HCT116 (cell line): Measurements from ENCODE around the gene PAXIP1. TPM values are rescaled to one million over a fixed set of nuclear protein-coding genes. Genes with fewer than 3 reads are reported as not detected.

Experiments used
- ATAC-seq: fragments of 200-7000 bp; cut with Tn5 transposase; 2 replicates; pipeline ENCODE4 v1.9.1; 2020; ENCODE audit warnings: mild to moderate bottlenecking, moderate library complexity
- BruUV-seq: library from RNA; stranded (reverse); fragments of 400-500 nt; replicated peaks from 2 replicates; lab custom pipeline; 2021; lab: Mats Ljungman, UMichigan
- CTCF ChIA-PET: fragments of 300-600 bp; sonication (Branson Sonifier 250); formaldehyde crosslinking; loops from one replicate; lab custom pipeline; 2021; ENCODE audit warnings: antibody characterized with exemption; lab: Charles Lee
- POLR2A ChIA-PET: fragments of 300-600, 350-600 bp; sonication (Branson Sonifier 250); formaldehyde crosslinking; loops from one replicate; lab custom pipeline; 2021; ENCODE audit warnings: antibody characterized with exemption; lab: Charles Lee
- RAD21 ChIA-PET, 2 experiments: fragments of 300-600 bp; sonication (Branson Sonifier 250); formaldehyde crosslinking; loops; one replicate each; lab custom pipeline; 2023; ENCODE audit warnings: low total read pairs in 2 of 2; ENCODE audit not compliant: uncharacterized antibody in 2 of 2, unreplicated experiment in 2 of 2, low non-redundant PET in 1 of 2; lab: Charles Lee
- DNase-seq: peaks from one replicate; pipeline ENCODE4 v3.0.0-alpha.2; 2010; ENCODE audit warnings: low read depth, low spot score
- H2AFZ ChIP-seq: fragments of 200-600 bp; shearing (Covaris generic), sonication (generic); 2 replicates; pipeline ENCODE4 v1.6.1; 2017; ENCODE audit warnings: low read depth, mixed run types, mixed read lengths, antibody characterized with exemption, low read length; ENCODE audit not compliant: poor library complexity, severe bottlenecking
- H3K27ac ChIP-seq: 2 replicates; pipeline ENCODE4 v1.5.1; 2012; ENCODE audit warnings: low read depth, low read length
- H3K27me3 ChIP-seq: fragments of 200-600 bp; sonication (generic); 2 replicates; pipeline ENCODE4 v1.6.1; 2016; ENCODE audit warnings: mixed run types, low read length, mixed read lengths; ENCODE audit not compliant: insufficient read depth
- H3K36me3 ChIP-seq, 2 experiments: fragments of 200-500 bp in 1 of 2; fragments of 200-600 bp in 1 of 2; sonication (Bioruptor generic) in 1 of 2; sonication (generic) in 1 of 2; 2 replicates each; pipeline versions ENCODE4 v1.5.1 to v1.6.1; 2014 to 2016; ENCODE audit warnings: low read length in 2 of 2, inconsistent platforms in 1 of 2, mixed read lengths in 1 of 2, mixed run types in 1 of 2; ENCODE audit not compliant: insufficient read depth in 2 of 2, control insufficient read depth in 1 of 2
- H3K4me1 ChIP-seq, 2 experiments: fragments of 200-600 bp in 1 of 2; sonication (generic) in 1 of 2; 2 replicates each; pipeline versions ENCODE4 v1.5.1 to v1.6.1; 2012 to 2017; ENCODE audit warnings: low read length in 2 of 2, inconsistent platforms in 1 of 2, mild to moderate bottlenecking in 1 of 2, mixed read lengths in 1 of 2, mixed run types in 1 of 2, moderate library complexity in 1 of 2; ENCODE audit not compliant: insufficient read depth in 2 of 2, control insufficient read depth in 1 of 2
- H3K4me2 ChIP-seq: fragments of 200-600 bp; sonication (generic); 2 replicates; pipeline ENCODE4 v1.6.1; 2017; ENCODE audit warnings: mixed run types, low read length, mixed read lengths
- H3K4me3 ChIP-seq, 2 experiments: fragments of 200-600 bp in 1 of 2; sonication (generic) in 1 of 2; replicated peaks in 1 of 2; 2 replicates each; pipeline ENCODE4 v1.5.1; 2011 to 2016; ENCODE audit warnings: low read length in 2 of 2, control low read depth in 1 of 2, low read depth in 1 of 2, mild to moderate bottlenecking in 1 of 2, mixed read lengths in 1 of 2, mixed run types in 1 of 2
- H3K79me2 ChIP-seq: fragments of 200-600 bp; sonication (generic); 2 replicates; pipeline ENCODE4 v1.6.1; 2017; ENCODE audit warnings: mild to moderate bottlenecking, mixed run types, low read length, moderate library complexity, mixed read lengths; ENCODE audit not compliant: insufficient read depth
- H3K9ac ChIP-seq: fragments of 200-600 bp; sonication (generic); 2 replicates; pipeline ENCODE4 v1.6.1; 2016; ENCODE audit warnings: low read length, mixed read lengths
- H3K9me2 ChIP-seq: fragments of 200-600 bp; sonication (generic), shearing (Covaris generic); 2 replicates; pipeline ENCODE4 v1.6.1; 2017; ENCODE audit warnings: mixed run types, mild to moderate bottlenecking, moderate library complexity; ENCODE audit not compliant: insufficient read depth
- H3K9me3 ChIP-seq, 2 experiments: fragments of 200-500 bp in 1 of 2; fragments of 200-600 bp in 1 of 2; sonication (Bioruptor generic) in 1 of 2; sonication (generic) in 1 of 2; 2 replicates each; pipeline ENCODE4 v1.6.1; 2014 to 2017; ENCODE audit warnings: low read length in 2 of 2, mixed read lengths in 2 of 2, inconsistent platforms in 1 of 2, low read depth in 1 of 2, mild to moderate bottlenecking in 1 of 2, mixed run types in 1 of 2, moderate library complexity in 1 of 2; ENCODE audit not compliant: control insufficient read depth in 1 of 2, insufficient read depth in 1 of 2
- H4K20me1 ChIP-seq: fragments of 200-600 bp; sonication (generic), shearing (Covaris generic); 2 replicates; pipeline ENCODE4 v1.6.1; 2017; ENCODE audit warnings: mixed run types, mild to moderate bottlenecking, moderate library complexity; ENCODE audit not compliant: insufficient read depth
- CBX3 ChIP-seq: IDR thresholded peaks from 2 replicates; pipeline ENCODE4 v1.6.1; 2012; ENCODE audit warnings: low read depth
- CEBPB ChIP-seq: IDR thresholded peaks from 2 replicates; pipeline ENCODE4 v1.6.1; 2012; ENCODE audit warnings: low read depth
- ELF1 ChIP-seq: IDR thresholded peaks from 2 replicates; pipeline ENCODE4 v1.6.1; 2012; ENCODE audit warnings: low read depth, borderline replicate concordance
- FOSL1 ChIP-seq: IDR thresholded peaks from 2 replicates; pipeline ENCODE4 v1.6.1; 2012; ENCODE audit warnings: low read depth
- JUND ChIP-seq: IDR thresholded peaks from 2 replicates; pipeline ENCODE4 v1.6.1; 2012
- POLR2A ChIP-seq: IDR thresholded peaks from 2 replicates; pipeline ENCODE4 v1.7.0; 2011; ENCODE audit warnings: borderline replicate concordance; ENCODE audit not compliant: insufficient read depth, insufficient read length; ENCODE audit errors: extremely low read depth
- POLR2AphosphoS5 ChIP-seq: IDR thresholded peaks from 2 replicates; pipeline ENCODE4 v1.6.1; 2011; ENCODE audit warnings: mild to moderate bottlenecking, low read depth, low read length, moderate library complexity
- SP1 ChIP-seq: IDR thresholded peaks from 2 replicates; pipeline ENCODE4 v1.6.1; 2012; ENCODE audit warnings: low read depth
- SRF ChIP-seq: IDR thresholded peaks from 2 replicates; pipeline ENCODE4 v1.6.1; 2012; ENCODE audit warnings: low read depth
- TCF7L2 ChIP-seq: IDR thresholded peaks from 2 replicates; pipeline ENCODE4 v1.7.0; 2011; ENCODE audit warnings: borderline replicate concordance, inconsistent platforms; ENCODE audit not compliant: insufficient read depth, insufficient read length; ENCODE audit errors: extremely low read depth
- YY1 ChIP-seq: IDR thresholded peaks from 2 replicates; pipeline ENCODE4 v1.6.1; 2011; ENCODE audit warnings: low read length, low read depth, moderate library complexity, mild to moderate bottlenecking; ENCODE audit not compliant: insufficient replicate concordance; ENCODE audit errors: extremely low read depth
- ZNF274 ChIP-seq: fragments of 200-500 bp; sonication (Bioruptor generic); IDR thresholded peaks from 2 replicates; pipeline ENCODE4 v1.6.1; 2014; ENCODE audit warnings: mild to moderate bottlenecking, low read depth, low read length, inconsistent platforms
- intact Hi-C: fragments of 100-400 bp; cut with micrococcal nuclease; formaldehyde crosslinking; loops from 2 replicates; pipeline ENCODE4 v1.10.0; 2022
- total RNA-seq: library from RNA; stranded (reverse); gene quantifications from one replicate; pipeline ENCODE4 v1.2.1, GENCODE V29; 2021; ENCODE audit not compliant: unreplicated experiment
- TF ChIP-seq, protein P1 (sequence below): IDR thresholded peaks from 2 replicates; pipeline ENCODE4 v1.6.1; 2012; ENCODE audit warnings: low read depth
- TF ChIP-seq, protein P2 (sequence below): IDR thresholded peaks from 2 replicates; pipeline ENCODE4 v1.6.1; 2012
- TF ChIP-seq, protein P3 (sequence below): IDR thresholded peaks from 2 replicates; pipeline ENCODE4 v1.6.1; 2011; ENCODE audit warnings: mild to moderate bottlenecking, low read length, moderate library complexity; ENCODE audit not compliant: insufficient replicate concordance; ENCODE audit errors: extremely low read depth

Gene PAXIP1
- total RNA-seq, 1 experiment from 2014 or later, result 20.4 TPM

DNA sequence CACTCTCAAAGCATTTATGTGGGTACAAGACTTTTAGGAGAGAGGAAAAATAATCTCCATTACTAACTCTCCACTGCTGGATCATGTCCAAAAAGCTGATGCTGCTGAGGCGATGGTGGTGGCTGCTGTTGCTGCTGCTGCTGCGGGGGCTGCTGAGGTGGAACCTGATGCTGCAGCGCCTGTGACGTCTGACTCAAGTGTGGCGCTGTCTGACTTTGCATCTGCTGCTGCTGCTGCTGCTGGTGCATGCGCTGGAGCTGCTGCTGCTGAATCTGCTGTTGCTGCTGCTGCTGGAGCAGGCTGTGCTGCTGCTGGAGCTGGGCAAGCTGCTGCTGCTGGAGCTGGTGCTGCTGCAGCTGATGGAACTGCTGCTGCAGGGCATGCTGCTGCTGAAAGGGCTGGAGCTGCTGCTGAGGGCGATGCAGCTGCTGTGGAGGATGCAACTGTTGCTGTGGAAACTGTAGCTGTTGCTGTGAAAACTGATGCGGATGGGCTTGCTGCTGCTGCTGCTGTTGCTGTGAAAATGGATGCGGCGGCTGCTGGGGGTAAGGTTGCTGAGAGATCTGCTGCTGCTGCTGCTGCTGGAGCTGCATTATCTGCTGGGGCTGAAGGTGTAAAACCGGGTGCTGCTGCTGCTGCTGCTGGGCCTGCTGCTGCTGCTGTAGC, 34.5 kb downstream of the PAXIP1 start (continued):
- TF ChIP-seq, protein P1, sequence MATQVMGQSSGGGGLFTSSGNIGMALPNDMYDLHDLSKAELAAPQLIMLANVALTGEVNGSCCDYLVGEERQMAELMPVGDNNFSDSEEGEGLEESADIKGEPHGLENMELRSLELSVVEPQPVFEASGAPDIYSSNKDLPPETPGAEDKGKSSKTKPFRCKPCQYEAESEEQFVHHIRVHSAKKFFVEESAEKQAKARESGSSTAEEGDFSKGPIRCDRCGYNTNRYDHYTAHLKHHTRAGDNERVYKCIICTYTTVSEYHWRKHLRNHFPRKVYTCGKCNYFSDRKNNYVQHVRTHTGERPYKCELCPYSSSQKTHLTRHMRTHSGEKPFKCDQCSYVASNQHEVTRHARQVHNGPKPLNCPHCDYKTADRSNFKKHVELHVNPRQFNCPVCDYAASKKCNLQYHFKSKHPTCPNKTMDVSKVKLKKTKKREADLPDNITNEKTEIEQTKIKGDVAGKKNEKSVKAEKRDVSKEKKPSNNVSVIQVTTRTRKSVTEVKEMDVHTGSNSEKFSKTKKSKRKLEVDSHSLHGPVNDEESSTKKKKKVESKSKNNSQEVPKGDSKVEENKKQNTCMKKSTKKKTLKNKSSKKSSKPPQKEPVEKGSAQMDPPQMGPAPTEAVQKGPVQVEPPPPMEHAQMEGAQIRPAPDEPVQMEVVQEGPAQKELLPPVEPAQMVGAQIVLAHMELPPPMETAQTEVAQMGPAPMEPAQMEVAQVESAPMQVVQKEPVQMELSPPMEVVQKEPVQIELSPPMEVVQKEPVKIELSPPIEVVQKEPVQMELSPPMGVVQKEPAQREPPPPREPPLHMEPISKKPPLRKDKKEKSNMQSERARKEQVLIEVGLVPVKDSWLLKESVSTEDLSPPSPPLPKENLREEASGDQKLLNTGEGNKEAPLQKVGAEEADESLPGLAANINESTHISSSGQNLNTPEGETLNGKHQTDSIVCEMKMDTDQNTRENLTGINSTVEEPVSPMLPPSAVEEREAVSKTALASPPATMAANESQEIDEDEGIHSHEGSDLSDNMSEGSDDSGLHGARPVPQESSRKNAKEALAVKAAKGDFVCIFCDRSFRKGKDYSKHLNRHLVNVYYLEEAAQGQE, result no peak
- TF ChIP-seq ELF1 (no peak), YY1 (no peak)

DNA sequence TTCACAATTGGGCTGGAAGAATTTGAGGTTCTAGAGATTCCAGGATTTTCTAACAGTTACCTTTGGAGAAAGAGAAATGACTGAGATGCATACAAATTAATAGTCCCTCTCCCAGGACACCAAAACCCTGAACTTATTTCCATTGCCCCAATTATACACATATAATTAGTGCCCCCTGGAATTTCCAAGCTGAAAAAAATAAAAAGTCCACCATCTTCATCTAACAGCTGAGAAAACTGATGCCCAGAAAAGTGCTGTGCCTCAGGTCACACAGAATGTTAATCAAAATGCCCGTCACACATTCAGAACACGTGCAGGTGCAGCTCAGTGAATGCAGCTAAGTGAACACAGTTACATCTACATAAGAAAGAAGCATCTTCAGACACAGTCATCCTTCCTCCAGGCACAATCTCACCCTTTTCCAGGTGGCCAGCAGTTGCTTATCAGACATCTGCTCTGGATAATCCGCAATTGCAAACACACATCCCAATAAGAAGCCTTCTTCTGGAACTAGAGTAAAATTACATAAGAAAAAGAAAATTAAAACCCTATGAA, 35.4 kb downstream of the PAXIP1 start:
- CTCF ChIA-PET, result no interaction called here
- DNase-seq, result no peak
- intact Hi-C loops, result no loop called here
- TF ChIP-seq FOSL1 (no peak), TCF7L2 (no peak), JUND (no peak), CBX3 (no peak), SRF (no peak), POLR2AphosphoS5 (no peak), SP1 (no peak), CEBPB (no peak), POLR2A (no peak), ZNF274 (no peak)
- TF ChIP-seq, protein P1, result no peak
- TF ChIP-seq, protein P2, sequence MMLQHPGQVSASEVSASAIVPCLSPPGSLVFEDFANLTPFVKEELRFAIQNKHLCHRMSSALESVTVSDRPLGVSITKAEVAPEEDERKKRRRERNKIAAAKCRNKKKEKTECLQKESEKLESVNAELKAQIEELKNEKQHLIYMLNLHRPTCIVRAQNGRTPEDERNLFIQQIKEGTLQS, result no peak
- TF ChIP-seq, protein P3, sequence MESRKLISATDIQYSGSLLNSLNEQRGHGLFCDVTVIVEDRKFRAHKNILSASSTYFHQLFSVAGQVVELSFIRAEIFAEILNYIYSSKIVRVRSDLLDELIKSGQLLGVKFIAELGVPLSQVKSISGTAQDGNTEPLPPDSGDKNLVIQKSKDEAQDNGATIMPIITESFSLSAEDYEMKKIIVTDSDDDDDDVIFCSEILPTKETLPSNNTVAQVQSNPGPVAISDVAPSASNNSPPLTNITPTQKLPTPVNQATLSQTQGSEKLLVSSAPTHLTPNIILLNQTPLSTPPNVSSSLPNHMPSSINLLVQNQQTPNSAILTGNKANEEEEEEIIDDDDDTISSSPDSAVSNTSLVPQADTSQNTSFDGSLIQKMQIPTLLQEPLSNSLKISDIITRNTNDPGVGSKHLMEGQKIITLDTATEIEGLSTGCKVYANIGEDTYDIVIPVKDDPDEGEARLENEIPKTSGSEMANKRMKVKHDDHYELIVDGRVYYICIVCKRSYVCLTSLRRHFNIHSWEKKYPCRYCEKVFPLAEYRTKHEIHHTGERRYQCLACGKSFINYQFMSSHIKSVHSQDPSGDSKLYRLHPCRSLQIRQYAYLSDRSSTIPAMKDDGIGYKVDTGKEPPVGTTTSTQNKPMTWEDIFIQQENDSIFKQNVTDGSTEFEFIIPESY, result no peak

More for the DNA sequence above, 35.4 kb downstream of the PAXIP1 start:
- no peak for ATAC-seq
- Histone ChIP-seq H3K4me2 (no peak overlapping the region), H4K20me1 (no peaks in the 10 kb centered on the region), H2AFZ (no peak overlapping the region), H3K36me3 (peaks cover 43 to 53% of the 10 kb centered on the region in 2 experiments), H3K79me2 (peaks cover 31% of the 10 kb centered on the region), H3K27ac (no peak overlapping the region), H3K4me1 (no peaks in the 10 kb centered on the region), H3K9ac (no peak overlapping the region), H3K4me3 (no peak overlapping the region), H3K27me3 (no peaks in the 10 kb centered on the region), H3K9me3 (no peaks in the 10 kb centered on the region), H3K9me2 (no peaks in the 10 kb centered on the region)
- POLR2A ChIA-PET, result no interaction called here
- RAD21 ChIA-PET, result no interaction called here
- BruUV-seq, result no TSS peak
